Measurements from ENCODE around the gene SARM1.

Gene SARM1

GRCh38 chr17:28369684-28370034, 1.8 kb upstream of the SARM1 start:
- DNase-seq: no peak

GRCh38 chr17:28370035-28370743, 1.3 kb upstream of the SARM1 start, which contains the start of gene VTN:
TSS of gene VTN (minus strand) at chr17:28370307. CDS start at chr17:28370203, 104 bp downstream.
- no peak for DNase-seq

GRCh38 chr17:28370744-28371103, 770 bp upstream of the SARM1 start:
- no peak for DNase-seq

- DNase-seq: peak; percentile 18
Observed at GRCh38 chr17:28372203-28372944, 880 bp downstream of the SARM1 start.

- no peak for DNase-seq
Observed at GRCh38 chr17:28372945-28373274, 1.4 kb downstream of the SARM1 start.

GRCh38 chr17:28379814-28380801, 8.6 kb downstream of the SARM1 start:
- no peak for DNase-seq

GRCh38 chr17:28381141-28381825, 9.8 kb downstream of the SARM1 start:
- no peak for DNase-seq

- peak; percentile 35 for DNase-seq
Observed at GRCh38 chr17:28384281-28385036, 13.0 kb downstream of the SARM1 start.

GRCh38 chr17:28385037-28385400, 13.5 kb downstream of the SARM1 start:
- DNase-seq: no peak

- no peak for DNase-seq
Observed at GRCh38 chr17:28385406-28385805, 13.9 kb downstream of the SARM1 start.

GRCh38 chr17:28386391-28386790, 14.9 kb downstream of the SARM1 start:
- no peak for DNase-seq

- no peak for DNase-seq
Observed at GRCh38 chr17:28388106-28388505, 16.6 kb downstream of the SARM1 start.

- DNase-seq: no peak
Observed at GRCh38 chr17:28390141-28390540, 18.6 kb downstream of the SARM1 start.

- no peak for DNase-seq
Observed at GRCh38 chr17:28390563-28390962, 19.1 kb downstream of the SARM1 start.

GRCh38 chr17:28390984-28391383, 19.5 kb downstream of the SARM1 start:
- no peak for DNase-seq

GRCh38 chr17:28391401-28391800, 19.9 kb downstream of the SARM1 start:
- no peak for DNase-seq

- DNase-seq: no peak
Observed at GRCh38 chr17:28392491-28392890, 21.0 kb downstream of the SARM1 start.

- no peak for DNase-seq
Observed at GRCh38 chr17:28394337-28395116, 23.0 kb downstream of the SARM1 start.

GRCh38 chr17:28395426-28395825, 23.9 kb downstream of the SARM1 start:
- DNase-seq: no peak

- DNase-seq: no peak
Observed at GRCh38 chr17:28395968-28396367, 24.5 kb downstream of the SARM1 start.

- no peak for DNase-seq
Observed at GRCh38 chr17:28396635-28397239, 25.2 kb downstream of the SARM1 start.

Measured in activated gamma-delta T cell (primary cell).